ENCODE data around the gene MYH7B.

MYH7B gene

DNA sequence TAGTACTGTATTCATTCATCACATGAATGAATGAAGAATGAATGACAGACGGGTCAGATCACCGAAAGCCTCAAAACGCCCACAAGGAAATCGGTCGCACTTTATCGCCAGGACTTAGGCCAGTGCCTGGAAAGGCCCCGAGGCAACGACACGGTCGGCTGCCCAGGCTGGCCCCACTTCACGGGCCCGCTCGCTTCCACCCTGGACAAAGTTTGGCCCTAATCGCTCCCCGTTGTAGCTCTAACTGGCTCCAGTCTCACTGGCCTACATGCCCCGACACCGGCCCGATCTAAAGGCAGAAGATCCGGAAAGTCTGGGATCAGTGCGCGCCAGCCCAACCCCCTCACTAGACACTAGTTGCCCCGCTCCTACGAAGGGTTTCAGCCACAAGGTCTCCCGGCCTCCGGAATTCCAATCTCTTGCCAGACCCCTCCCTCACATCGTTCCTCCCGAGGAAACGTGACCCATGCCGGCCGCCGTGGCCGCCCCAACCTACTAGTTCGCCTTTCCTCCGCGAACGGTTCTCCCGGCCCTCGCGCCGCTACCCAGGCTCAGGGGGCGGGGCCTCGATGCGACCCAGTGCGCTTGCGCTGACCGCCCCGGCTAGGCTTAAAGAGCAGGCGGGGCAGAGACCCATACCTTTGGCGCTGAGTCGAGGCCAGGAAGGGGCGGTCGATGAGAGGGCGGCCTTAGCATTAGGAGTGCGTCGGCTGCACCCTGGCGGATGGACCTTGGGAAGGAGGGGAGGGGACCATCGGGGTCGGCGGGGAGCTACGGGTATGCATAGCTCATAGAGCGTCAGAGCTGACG is at the start of gene MYH7B, which contains the start of gene GSS:
Gene MYH7B, plus strand, starts transcription at position 638 of the 810 bp plus-strand sequence. CDS start 22,138 bp downstream, outside the sequence.
Gene GSS, minus strand, starts transcription at position 576 of the 810 bp plus-strand sequence. CDS start 3,954 bp downstream, outside the sequence.
- DNase-seq (ENCODE audit: low read depth in 1 of 2, low spot score in 1 of 2): peak; percentile 94 to 96

DNA sequence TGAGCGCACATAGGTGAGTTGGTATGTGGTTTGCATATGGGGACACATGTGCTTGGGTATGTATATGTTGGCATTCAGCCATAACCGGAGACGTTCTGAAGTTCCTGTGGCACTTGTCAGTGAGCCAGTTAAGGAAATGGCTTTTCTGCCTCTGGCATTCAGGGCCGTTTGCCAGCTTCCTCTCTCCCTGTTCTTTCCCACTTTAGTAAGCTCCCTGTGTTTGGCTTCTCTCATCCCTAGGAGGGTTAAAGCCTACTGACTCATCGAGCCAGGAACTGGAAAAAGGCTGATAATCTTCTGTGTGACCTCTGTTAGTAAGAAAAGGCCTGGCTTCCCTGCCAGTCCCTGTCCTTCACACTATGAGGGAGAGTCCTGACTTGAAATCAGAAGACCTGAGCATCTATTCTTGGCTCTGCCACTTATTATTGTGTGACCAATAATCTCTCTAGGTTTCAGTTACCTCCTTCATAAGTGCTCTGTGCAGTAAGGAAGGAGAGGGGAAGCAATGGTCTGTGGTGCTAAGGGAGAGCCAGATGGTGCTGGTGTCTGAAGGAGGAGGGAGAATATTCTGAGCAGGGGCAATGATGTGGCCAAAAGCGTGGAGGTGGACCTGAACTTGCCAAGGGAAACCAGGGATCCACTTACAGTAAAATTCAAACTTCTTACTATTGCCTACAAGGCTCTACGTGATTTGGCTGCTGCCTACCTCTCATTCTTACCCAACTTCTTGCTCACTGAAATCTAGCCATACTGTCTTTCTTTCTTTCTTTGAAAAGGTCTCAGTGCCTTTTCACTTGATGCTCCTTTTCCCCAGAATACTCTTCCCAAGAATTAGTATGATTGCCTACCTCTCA is 47.8 kb upstream of the MYH7B start:
- DNase-seq (ENCODE audit: low read depth in 1 of 2, low spot score in 1 of 2): no peak

DNA sequence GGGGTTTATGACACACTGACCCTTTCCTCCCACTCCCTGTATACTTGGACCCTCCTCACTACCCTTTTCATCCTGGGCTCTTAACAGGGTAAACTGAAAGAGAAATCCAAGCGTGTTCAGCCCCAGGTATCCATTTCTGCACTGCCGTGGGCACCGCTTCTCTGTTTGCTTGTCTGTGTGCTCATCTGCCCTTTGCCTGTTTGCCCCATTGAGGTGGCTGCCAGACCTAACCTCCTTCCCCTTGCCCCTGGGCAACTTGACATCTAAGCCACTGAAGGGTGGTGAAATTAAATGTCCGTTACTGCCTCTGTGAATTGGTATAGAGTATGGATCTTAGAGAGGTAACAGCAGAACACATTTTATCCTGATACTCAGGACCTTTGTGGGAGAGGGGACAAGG is 40.5 kb upstream of the MYH7B start:
- no peak for DNase-seq (ENCODE audit: low read depth in 1 of 2, low spot score in 1 of 2)

DNA sequence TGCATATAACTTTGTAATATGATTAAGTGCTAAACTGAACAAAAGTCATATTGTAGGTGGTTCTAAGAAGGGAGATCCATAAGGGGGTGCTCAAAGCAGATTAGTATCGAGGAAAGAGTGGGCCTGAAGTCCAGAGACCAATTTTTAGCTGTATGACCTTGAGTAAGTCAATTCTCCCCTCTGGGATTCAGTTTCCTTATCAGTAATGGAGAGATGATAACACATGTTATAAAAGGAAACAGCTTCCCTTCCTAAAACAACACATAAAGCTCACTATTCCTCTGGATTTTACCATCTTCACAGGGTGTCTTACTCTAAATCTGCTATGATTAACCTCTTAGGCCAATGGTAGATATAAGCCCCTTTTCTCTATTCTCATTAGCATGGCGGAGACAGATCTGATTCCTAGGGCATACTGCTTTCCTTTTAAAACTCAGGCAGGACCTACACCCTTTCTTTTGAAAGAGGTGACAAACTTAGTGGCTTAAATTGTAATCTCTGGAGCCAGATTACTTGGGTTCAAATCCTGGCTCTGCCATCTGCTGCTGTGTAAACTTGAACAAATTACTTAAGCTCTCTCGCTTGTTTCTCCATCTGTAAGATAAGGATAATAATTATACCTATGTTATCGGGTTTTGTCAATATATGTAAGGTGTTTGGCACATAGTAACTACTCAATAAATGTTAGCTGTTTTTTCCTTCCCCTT is 39.8 kb upstream of the MYH7B start:
- DNase-seq (ENCODE audit: low read depth in 1 of 2, low spot score in 1 of 2): no peak

DNA sequence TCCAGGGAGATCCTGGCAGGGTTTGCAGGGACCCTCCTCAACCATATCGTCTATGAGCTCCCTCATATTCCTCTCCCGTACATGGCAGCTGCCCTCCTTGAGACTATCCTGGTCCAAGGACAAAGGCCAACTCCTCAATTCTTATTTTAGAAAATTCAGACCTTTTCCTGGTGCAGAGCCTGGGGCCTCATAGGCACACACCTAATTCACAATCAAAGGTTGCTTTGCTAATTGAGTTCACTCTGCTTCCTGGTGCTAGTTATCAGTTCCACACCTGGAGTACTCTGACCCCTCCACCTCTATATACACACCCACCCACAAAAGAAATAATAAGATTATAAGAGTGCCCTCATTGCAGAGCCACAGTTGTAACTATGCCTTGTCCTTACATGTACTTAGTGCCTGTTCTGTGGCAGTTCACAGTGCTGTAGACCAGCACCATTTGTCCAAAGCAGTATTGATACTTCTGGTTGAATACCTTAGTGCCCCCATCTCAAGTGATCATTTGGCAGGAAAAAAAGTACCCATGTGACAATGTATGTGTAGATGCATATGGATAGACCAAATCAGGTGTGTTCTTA is 38.8 kb upstream of the MYH7B start:
- no peak for DNase-seq (ENCODE audit: low read depth in 1 of 2, low spot score in 1 of 2)

DNA sequence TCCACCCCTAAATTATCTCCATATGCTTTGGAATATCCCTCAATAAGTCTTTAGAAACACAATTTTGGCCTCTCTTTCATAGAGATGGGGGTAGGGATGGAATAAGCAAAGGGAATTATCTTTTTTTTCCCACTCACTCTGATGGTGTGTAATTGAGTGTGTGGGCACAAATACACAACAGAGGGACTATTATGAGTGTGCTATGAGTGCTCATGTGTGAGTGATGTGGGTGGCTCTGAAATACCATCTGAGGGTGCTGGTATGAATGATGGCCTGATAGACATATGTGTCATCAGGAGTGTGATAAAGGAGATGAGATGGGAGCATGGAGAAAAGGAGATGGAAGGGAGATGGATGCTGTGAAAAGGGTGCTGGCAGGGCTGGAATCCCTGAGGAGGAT is 35.6 kb upstream of the MYH7B start:
- no peak for DNase-seq (ENCODE audit: low read depth in 1 of 2, low spot score in 1 of 2)

DNA sequence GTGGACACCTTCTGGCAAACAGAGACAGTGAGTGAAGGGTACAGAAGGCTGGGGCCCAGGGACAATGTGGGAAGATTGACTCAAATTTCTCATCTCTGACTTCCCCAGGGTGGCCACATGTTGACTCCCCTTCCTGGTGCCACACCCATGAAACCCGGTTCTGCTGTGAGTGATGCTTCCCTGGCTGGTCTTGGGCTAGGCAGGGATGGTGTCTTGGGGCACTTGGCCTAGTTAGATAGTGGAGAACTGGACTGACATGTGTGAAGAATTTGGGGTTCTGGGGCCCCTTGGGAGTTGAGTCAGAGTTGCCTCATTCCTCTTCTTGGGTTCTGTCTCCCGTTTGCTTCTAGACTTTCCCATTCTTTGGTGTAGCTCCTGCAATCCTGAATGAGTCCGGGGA is 34.2 kb upstream of the MYH7B start:
- no peak for DNase-seq (ENCODE audit: low read depth in 1 of 2, low spot score in 1 of 2)

DNA sequence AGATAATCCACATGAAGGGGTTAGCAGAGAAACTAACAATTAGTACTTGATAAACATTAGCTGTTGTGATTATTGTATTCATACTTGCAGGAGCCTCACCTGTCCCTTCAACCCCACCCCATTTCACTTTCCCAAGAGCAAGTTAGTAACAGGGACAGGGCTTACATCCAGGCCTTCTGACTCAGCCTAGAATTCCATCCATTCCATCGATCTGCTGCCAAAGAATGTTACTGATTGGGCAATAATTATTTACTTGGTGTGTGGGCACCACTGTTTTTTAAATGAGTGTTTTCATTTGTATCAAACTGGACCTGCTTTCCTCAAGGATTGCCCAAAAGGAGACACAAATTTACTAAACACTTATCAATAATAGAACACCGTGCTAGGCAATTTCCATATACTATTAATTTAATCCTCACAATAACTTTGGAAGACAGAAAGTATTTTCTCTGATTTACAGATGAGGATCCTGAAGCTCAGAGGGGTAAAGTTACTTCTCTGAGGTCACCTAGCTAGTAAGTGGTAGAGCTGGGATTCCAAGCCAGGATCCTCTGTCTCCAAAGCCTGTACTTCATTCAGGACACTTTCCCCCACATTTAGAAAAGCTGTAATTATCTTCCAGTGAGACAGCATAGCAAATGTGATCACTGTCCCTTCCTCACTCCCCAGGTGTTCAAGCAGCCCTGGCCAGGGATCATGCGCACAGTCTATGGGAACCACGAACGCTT is 32.9 kb upstream of the MYH7B start:
- no peak for DNase-seq (ENCODE audit: low read depth in 1 of 2, low spot score in 1 of 2)

DNA sequence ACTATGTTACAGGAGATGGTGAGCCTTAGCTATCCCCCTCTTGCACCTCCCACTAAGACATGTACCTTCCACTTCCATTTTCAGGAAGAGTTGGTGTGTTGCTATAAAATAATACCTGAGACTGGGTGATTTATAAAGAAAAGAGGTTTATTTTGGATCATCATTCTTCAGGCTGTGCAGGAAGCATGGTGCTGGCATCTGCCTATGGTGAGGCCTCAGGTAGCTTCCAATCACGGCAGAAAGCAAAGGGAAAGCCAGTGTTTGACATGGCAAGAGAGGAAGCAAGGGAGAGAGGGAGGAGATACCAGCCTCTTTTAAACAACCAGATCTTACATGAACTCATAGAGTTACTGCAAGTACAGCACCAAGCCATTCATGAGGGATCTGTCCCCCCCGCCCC is 32.3 kb upstream of the MYH7B start:
- DNase-seq (ENCODE audit: low read depth in 1 of 2, low spot score in 1 of 2): no peak

DNA sequence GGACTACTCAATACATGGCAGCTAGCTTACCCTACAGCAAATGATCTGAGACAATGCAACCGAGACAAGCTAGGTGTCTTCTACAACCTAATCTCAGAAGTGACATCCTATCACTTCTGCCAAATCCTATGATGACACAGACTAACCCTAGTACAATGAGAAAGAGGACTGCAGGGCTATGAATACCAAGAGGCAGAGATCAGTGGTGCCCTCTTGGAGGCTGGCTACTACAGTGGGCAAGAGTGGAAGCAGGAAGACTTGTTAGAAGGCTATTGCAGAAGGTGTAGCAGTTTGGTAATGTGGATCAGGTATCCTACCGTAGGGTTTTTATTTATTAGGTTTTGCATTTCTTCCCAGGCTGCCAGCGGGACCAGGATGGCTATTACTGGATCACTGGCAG is 30.3 kb upstream of the MYH7B start:
- no peak for DNase-seq (ENCODE audit: low read depth in 1 of 2, low spot score in 1 of 2)

DNA sequence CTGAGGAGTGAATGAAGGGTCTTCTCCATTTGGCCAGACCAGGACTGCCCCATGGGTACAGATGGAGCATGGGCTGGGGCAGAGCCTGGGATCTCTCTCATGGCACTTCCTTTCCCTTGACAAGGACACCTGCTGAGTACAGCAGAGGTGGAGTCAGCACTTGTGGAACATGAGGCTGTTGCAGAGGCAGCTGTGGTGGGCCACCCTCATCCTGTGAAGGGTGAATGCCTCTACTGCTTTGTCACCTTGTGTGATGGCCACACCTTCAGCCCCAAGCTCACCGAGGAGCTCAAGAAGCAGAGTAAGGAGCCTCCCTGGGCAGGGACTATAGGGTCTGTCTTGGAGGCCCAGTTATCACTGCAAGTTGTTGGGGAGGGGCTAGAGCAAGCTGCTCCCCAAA is 29.7 kb upstream of the MYH7B start:
- DNase-seq (ENCODE audit: low read depth in 1 of 2, low spot score in 1 of 2): no peak

DNA sequence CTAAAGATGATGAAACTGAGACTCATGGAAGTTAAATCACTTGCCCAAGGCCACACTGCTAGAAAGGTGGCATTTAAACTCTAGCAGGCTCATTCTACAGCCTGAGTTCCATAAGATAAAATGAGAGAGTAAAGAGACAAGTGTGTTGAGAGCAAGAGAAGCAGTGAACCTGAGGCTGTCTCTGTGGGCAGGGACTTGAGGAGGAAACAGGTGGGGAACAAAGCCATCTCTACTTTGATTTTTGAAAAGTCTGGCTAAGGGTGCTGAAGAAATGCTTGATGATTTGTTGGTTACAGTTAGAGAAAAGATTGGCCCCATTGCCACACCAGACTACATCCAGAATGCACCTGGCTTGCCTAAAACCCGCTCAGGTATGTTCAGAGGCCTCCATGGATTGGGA is 29.1 kb upstream of the MYH7B start:
- no peak for DNase-seq (ENCODE audit: low read depth in 1 of 2, low spot score in 1 of 2)

DNA sequence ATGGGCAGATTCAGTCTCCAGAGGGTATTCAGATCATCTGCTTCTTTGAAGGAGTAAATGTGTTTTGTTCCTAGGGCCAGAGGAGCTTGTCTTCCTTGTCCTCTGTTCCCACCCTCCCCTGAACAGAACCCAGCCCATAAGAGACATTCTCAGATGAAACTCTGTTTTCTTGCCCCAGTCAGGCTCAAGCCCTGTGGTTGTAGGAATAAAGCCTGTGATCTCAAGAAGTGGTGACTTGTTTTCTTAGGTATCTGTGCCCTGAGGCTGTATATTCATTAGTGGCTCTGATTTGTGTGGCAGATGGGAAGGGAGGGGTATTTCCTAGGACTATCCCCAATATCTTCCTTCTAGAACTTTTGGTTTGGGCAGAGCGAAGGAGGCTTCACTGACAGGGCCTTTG is 27.9 kb upstream of the MYH7B start:
- no peak for DNase-seq (ENCODE audit: low read depth in 1 of 2, low spot score in 1 of 2)

DNA sequence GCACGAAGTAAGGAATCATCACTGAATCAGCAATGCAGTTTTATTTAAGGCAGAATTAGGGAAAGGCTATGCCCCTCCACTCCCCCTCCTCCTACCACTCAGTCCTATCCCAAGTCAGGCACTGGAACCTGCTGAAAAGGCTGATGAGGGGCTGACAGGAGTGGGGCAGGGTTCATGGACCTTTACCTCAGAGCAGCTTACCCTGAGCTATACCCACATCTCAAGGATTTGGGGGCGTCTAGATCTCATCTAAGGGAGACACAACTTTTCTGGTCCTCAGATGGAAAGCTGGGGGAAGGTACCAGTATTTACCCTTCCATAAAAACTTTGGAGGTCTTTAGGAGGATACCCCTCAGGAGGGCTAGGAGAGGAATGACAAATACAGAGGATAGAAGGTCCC is 27.3 kb upstream of the MYH7B start:
- DNase-seq (ENCODE audit: low read depth in 1 of 2, low spot score in 1 of 2): no peak

DNA sequence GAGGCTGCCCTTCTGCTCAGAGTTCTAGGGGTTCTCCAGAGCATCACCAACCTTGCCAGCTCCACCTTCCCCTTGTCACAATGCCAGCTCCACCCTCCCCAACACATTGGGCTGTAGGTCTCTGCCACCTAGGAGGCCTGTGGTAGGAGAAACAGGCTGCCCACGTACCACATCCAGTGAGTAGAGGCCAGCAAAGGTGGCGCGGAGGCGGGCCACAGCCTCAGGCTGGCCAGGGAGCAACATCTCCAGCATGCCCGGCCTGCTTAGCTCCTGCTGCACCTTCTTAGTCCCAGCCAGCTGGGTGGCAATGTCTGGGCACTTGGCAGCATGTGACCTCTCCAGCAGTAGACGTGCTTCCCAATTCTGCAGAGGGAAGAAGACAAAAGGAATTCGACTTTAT is 23.9 kb upstream of the MYH7B start:
- DNase-seq (ENCODE audit: low read depth in 1 of 2, low spot score in 1 of 2): no peak

DNA sequence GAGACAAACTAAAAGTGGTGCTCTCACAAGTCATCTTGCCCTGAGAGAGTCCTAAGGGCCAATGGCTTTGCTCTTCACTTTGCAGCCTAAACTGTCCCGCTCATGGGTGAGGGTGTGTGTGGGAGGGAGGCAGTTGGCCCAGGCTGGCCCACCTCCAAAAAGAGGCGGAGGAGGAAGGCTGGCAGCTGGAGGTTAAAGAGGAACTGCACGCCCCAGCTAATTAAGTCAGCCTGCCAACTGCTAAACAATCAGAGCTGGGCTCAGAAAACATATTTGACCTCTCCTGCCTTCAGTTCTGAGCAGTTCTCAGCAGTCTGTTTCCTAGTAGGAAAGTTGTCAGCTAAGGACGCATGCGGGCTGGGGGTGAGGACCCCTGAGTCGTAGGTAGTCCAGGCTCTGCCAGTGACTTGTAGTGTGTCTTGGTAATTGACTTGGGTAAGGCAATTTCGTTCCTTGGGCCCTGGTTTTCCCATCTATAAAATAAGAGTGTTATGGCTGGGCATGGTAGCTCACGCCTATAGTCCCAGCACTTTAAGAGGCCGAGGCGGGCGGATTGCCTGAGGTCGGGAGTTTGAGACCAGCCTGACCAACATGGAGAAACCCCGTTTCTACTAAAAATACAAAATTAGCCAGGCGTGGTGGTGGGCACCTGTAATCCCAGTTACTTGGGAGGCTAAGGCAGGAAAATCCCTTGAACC is 17.1 kb upstream of the MYH7B start:
- DNase-seq (ENCODE audit: low read depth in 1 of 2, low spot score in 1 of 2): no peak

DNA sequence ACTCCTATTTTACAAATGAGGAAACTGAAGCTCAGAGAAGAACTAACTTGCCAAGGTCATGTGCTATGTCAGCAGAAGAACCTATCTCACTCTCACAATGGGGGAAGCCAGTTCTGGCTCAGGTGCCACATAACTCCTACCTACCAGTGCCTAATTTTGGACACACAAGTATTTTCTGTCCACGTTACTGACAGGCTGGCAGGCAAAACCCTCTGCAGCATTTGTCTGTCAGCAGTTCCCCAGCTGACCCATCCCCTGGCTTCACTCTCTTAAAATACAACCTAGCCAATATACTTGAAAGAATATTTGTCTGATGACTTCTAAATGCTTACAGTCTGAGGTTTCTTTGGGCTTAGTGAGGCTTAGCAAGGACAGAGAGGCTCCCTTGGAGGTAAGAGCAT is 15.6 kb upstream of the MYH7B start:
- DNase-seq (ENCODE audit: low read depth in 1 of 2, low spot score in 1 of 2): no peak

DNA sequence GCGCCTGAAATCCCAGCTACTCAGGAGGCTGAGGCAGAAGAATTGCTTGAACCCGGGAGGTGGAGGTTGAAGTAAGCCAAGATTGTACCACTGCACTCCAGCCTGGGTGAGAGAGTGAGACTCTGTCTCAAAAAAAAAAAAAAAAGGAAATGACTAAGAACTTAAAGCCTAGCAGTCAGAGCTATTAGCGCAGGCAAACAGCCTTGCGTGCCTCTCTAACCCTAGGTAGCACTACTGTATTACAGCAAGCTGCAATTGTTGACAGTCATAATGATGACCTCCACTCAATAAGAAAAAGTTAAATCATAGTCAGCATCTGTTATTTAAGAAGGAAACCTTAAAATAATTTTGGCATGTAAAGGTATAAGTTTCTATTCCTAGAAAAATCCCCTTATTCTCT is 14.4 kb upstream of the MYH7B start:
- no peak for DNase-seq (ENCODE audit: low read depth in 1 of 2, low spot score in 1 of 2)

DNA sequence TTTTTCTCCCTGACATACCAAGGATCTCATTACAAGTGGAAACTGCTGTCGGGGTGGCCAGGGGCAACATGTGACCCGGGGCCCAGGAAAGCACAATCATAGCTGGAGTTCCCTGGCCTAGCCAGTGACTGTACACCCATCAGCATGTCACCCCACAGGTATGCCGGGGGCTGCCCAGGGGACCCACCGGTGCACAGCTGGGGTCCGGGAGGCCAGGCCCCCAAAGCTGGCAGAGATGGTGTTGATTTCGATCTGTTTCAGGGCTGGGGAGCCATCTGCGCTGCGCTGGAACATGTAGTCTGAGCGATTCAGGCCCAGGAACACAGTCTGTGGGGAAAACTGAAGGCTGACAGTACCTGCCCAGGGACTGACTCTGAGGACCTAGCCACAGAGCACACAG is 13.4 kb upstream of the MYH7B start:
- no peak for DNase-seq (ENCODE audit: low read depth in 1 of 2, low spot score in 1 of 2)

All from activated T-helper 1 cell treated with anti-CD3 and anti-CD28 coated beads, Interleukin-2, amount 50 U/mL, for 16 hours (primary cell).